Transverse colon (tissue), 4 donors: ENCODE results near the gene GPR162. TPM values are rescaled to one million over a fixed set of nuclear protein-coding genes. Genes with fewer than 3 reads are reported as not detected.

ENCODE experiments used
- DNase-seq: peaks from one replicate; pipeline ENCODE4 v3.0.0-alpha.2; 2019
- H3K27ac ChIP-seq, 4 donors: fragments of 200-600 bp; sonication (generic); 2 replicates each; pipeline ENCODE4 v1.5.1; 2016 to 2018; ENCODE audit warnings: inconsistent platforms in 4 of 4
- H3K27me3 ChIP-seq: fragments of 200-600 bp; sonication (generic); 2 replicates; pipeline ENCODE4 v1.5.1; 2017; ENCODE audit warnings: inconsistent platforms
- H3K36me3 ChIP-seq, 4 donors: fragments of 200-600 bp; sonication (generic); 2 replicates each; pipeline ENCODE4 v1.5.1; 2017 to 2019; ENCODE audit warnings: inconsistent platforms in 4 of 4
- H3K4me1 ChIP-seq, 4 donors: fragments of 200-600 bp; sonication (generic); 2 replicates each; pipeline ENCODE4 v1.5.1; 2017 to 2020; ENCODE audit warnings: inconsistent platforms in 4 of 4
- H3K4me3 ChIP-seq, 4 donors: fragments of 200-600 bp; sonication (generic); 1 replicate in 1 of 4; 2 replicates in 3 of 4; pipeline versions ENCODE4 v1.5.1 to v1.6.1; 2017 to 2019; ENCODE audit warnings: inconsistent platforms in 4 of 4
- H3K9me3 ChIP-seq, 2 donors: fragments of 200-600 bp; sonication (generic); 2 replicates each; pipeline ENCODE4 v1.5.1; 2017 to 2019; ENCODE audit warnings: inconsistent platforms in 2 of 2
- CTCF ChIP-seq, 5 experiments: fragments of 200-600 bp in 3 of 5; fragments of 450-650 bp in 2 of 5; sonication (generic) in 3 of 5; IDR thresholded peaks; 1 replicate in 2 of 5; 2 replicates in 3 of 5; pipeline ENCODE4 v1.5.1; 2016 to 2017; ENCODE audit warnings: antibody characterized with exemption in 5 of 5, inconsistent platforms in 3 of 5, mild to moderate bottlenecking in 2 of 5, moderate library complexity in 1 of 5
- EP300 ChIP-seq: sonication (generic); formaldehyde crosslinking; IDR thresholded peaks from one replicate; pipeline ENCODE4 v1.6.1; 2017; ENCODE audit warnings: antibody characterized with exemption, low read depth
- POLR2A ChIP-seq: fragments of 450-650 bp; IDR thresholded peaks from one replicate; pipeline ENCODE4 v1.6.1; 2016; ENCODE audit warnings: antibody characterized with exemption, mild to moderate bottlenecking, moderate library complexity
- POLR2AphosphoS5 ChIP-seq, 3 donors: sonication (generic); formaldehyde crosslinking; IDR thresholded peaks; one replicate each; pipeline ENCODE4 v1.6.1; 2016; ENCODE audit warnings: antibody characterized with exemption in 3 of 3
- WGBS, 2 donors: methylation state at CpG; one replicate each; pipeline ENCODE4 v1.1.5; 2018; ENCODE audit warnings: low coverage in 1 of 2; 5-methylcytosine and 5-hydroxymethylcytosine counted together
- in situ Hi-C, 4 donors: fragments of 200-750 bp; cut with MboI; loops; one replicate each; pipeline versions ENCODE4 v1.15.0 to v1.15.1; 2017; ENCODE audit warnings: low sequenced_read_pairs in 3 of 4, low pct_ligation_motif_present in 1 of 4, low pct_unique_long_range_greater_than_20kb in 1 of 4
- intact Hi-C: fragments of 100-400 bp; cut with DNase I; formaldehyde crosslinking; loops from one replicate; pipeline ENCODE4 v1.15.1; 2023; ENCODE audit warnings: low total_unique reads
- total RNA-seq, 4 donors: library from RNA; depleted of rRNA; stranded (reverse); fragments of >200 nt; gene quantifications; one replicate each; pipeline ENCODE4 v1.1.0, GENCODE V29; 2016

Gene GPR162
- total RNA-seq, 4 donors from 2014 or later: 3.0 to 6.4 (median 3.1) TPM; not detected in 1

- H3K9me3 ChIP-seq: no peaks in the 10 kb centered on the region
- peak; percentile 50 for DNase-seq
- WGBS, 2 donors: 2% methylated on average over 18 of the region's 18 CpGs; no CpG with 5 or more reads in 1 of the 2 donors
- peaks cover 10 to 27% (median 17%) of the 10 kb centered on the region in 4 donors for H3K4me1 ChIP-seq
- TF ChIP-seq POLR2AphosphoS5 (IDR thresholded peaks at IDR 0.05) (no peak), POLR2A (no peak), CTCF (IDR thresholded peaks at IDR 0.05) (no peak), EP300 (no peak)
- in situ Hi-C loops: no loop called here
- intact Hi-C loops: no loop called here
- peak overlapping the region; percentile 38 to 82 (median 52) for H3K4me3 ChIP-seq
- H3K27me3 ChIP-seq: no peaks in the 10 kb centered on the region
- peak overlapping the region; percentile 75 to 98 (median 97) for H3K27ac ChIP-seq
- H3K36me3 ChIP-seq: peaks cover 0 to 14% (median 5%) of the 10 kb centered on the region in 4 donors
Measured at GRCh38 chr12:6852651-6853354, 31.2 kb downstream of the GPR162 start.

- TF ChIP-seq POLR2A (no peak), POLR2AphosphoS5 (IDR thresholded peaks at IDR 0.05) (no peak), CTCF (IDR thresholded peaks at IDR 0.05) (no peak), EP300 (no peak)
- Histone ChIP-seq H3K27ac (peak overlapping the region; percentile 75 to 98 (median 97)), H3K27me3 (no peaks in the 10 kb centered on the region), H3K9me3 (no peaks in the 10 kb centered on the region), H3K36me3 (peaks cover 0 to 20% (median 9%) of the 10 kb centered on the region in 4 donors), H3K4me1 (peaks cover 10 to 27% (median 17%) of the 10 kb centered on the region in 4 donors), H3K4me3 (peak overlapping the region in 1 of 4 donors; percentile 82)
- DNase-seq: no peak
- in situ Hi-C loops (no loop called here), intact Hi-C loops (no loop called here)
- 76% methylated on average over 1 of the region's 1 CpG; no CpG with 5 or more reads in 1 of the 2 donors for WGBS, 2 donors
Measured at GRCh38 chr12:6853626-6854025, 32.0 kb downstream of the GPR162 start.

- peaks cover 10 to 27% (median 17%) of the 10 kb centered on the region in 4 donors for H3K4me1 ChIP-seq
- no peaks in the 10 kb centered on the region for H3K9me3 ChIP-seq
- H3K4me3 ChIP-seq: no peak overlapping the region
- no peak for DNase-seq
- intact Hi-C loops: no loop called here
- 86% methylated on average over 6 of the region's 6 CpGs; no CpG with 5 or more reads in 1 of the 2 donors for whole genome bisulfite sequencing, 2 donors
- no peak for TF ChIP-seq POLR2AphosphoS5 (IDR thresholded peaks at IDR 0.05)
- TF ChIP-seq EP300: no peak
- TF ChIP-seq CTCF (IDR thresholded peaks at IDR 0.05): no peak
- TF ChIP-seq POLR2A: no peak
- H3K36me3 ChIP-seq: peaks cover 0 to 24% (median 11%) of the 10 kb centered on the region in 4 donors
- no peaks in the 10 kb centered on the region for H3K27me3 ChIP-seq
- in situ Hi-C loops: no loop called here
- H3K27ac ChIP-seq: peak overlapping the region in 1 of 4 donors; percentile 97
Measured at GRCh38 chr12:6854036-6854435, 32.4 kb downstream of the GPR162 start.

- peaks cover 10 to 22% (median 15%) of the 10 kb centered on the region in 4 donors for H3K4me1 ChIP-seq
- TF ChIP-seq POLR2AphosphoS5 (IDR thresholded peaks at IDR 0.05) (no peak), POLR2A (no peak), EP300 (no peak), CTCF (IDR thresholded peaks at IDR 0.05) (no peak)
- intact Hi-C loops: no loop called here
- peaks cover 0 to 37% (median 18%) of the 10 kb centered on the region in 4 donors for H3K36me3 ChIP-seq
- no peaks in the 10 kb centered on the region for H3K27me3 ChIP-seq
- WGBS, 2 donors: 88 to 93% methylated on average over 11 to 14 of the region's 14 CpGs
- no peak for DNase-seq
- H3K27ac ChIP-seq: no peak overlapping the region
- H3K4me3 ChIP-seq: no peak overlapping the region
- no peaks in the 10 kb centered on the region for H3K9me3 ChIP-seq
- in situ Hi-C loops: no loop called here
Measured at GRCh38 chr12:6855322-6855721, 33.7 kb downstream of the GPR162 start.
